Measurements from ENCODE around the gene ATL3.
"Not testable (repeated sequence)": the region's sequence is repeated elsewhere in the genome, so short reads cannot be mapped to it uniquely, and the experiment has no call there.

ATL3 gene, protein sequence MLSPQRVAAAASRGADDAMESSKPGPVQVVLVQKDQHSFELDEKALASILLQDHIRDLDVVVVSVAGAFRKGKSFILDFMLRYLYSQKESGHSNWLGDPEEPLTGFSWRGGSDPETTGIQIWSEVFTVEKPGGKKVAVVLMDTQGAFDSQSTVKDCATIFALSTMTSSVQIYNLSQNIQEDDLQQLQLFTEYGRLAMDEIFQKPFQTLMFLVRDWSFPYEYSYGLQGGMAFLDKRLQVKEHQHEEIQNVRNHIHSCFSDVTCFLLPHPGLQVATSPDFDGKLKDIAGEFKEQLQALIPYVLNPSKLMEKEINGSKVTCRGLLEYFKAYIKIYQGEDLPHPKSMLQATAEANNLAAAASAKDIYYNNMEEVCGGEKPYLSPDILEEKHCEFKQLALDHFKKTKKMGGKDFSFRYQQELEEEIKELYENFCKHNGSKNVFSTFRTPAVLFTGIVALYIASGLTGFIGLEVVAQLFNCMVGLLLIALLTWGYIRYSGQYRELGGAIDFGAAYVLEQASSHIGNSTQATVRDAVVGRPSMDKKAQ

DNA sequence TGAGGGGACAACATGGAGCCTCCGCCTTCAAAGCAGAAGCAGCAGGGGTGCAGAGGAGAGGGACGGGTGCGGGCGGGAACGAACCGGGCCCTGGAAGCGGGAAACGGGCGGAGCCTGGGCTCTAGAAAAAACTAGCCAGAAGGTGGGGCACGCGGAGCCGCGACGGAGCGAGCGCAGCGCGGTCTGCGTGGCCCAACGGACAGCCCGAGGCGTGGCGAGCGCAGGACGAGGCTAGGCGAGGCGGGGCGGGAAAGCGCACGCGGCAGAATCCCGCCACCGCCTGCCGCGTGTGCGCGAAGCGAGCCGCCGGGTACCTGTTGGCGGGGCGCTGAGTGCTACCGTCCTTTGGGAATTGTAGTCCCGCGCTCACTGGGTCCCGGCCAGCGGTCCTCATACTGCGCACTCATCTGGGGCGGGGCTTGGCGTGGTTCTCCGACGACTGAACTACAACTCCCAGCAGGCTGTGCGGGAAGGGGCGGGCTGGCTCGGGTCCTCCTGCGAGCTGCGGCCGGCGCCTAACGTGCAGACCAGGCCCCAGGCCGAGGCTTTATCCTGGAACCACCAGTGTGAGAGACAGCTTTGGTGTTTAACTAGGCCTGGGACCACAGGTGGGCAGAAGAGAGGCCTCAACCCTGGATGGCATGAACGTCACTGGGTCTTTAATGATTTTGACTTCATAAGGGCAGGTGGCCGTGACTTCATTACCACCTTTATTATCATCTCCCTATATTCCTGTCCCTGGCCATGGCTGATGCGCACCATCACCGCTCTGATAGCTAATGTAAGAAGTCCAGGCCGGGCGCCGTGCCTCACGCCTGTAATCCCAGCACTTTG lies at the start of gene ATL3:
Gene ATL3, minus strand, starts transcription at position 55 of the 834 bp plus-strand sequence. Its CDS starts 41 bp downstream, at position 14.
- peak; percentile 96 for DNase-seq

DNA sequence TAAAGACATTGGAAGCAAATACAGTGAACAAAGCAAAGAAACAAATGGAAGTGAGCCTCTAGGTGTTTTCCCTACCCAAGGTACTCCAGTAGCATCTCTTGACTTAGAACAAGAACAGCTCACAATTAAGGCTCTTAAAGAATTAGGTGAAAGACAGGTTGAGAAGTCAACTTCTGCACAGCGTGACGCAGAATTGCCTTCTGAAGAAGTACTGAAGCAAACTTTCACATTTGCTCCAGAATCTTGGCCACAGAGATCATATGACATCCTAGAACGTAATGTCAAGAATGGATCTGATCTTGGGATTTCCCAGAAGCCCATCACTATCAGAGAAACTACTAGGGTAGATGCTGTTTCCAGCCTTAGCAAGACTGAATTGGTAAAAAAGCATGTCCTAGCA lies 49.4 kb upstream of the ATL3 start:
- no peak for DNase-seq

DNA sequence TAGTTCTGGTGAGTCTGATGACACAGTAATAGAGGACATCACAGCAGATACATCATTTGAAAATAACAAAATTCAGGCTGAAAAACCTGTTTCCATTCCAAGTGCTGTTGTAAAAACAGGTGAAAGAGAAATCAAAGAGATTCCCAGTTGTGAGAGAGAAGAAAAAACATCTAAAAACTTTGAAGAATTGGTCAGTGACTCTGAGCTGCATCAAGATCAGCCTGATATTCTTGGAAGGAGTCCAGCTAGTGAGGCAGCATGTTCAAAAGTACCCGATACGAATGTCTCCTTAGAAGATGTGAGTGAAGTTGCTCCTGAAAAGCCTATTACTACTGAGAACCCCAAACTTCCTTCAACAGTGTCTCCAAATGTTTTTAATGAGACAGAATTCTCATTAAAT lies 48.8 kb upstream of the ATL3 start:
- DNase-seq, result no peak

DNA sequence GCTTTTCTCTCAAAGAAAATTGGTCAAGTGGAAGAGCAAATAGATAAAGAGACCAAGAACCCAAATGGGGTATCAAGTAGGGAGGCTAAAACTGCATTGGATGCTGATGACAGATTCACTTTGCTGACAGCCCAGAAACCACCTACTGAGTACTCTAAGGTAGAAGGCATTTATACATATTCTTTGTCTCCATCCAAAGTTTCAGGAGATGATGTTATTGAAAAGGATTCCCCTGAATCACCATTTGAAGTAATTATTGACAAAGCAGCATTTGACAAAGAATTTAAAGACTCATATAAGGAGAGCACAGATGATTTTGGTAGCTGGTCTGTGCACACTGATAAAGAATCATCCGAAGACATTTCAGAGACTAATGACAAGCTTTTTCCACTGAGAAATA lies 47.8 kb upstream of the ATL3 start:
- no peak for DNase-seq

DNA sequence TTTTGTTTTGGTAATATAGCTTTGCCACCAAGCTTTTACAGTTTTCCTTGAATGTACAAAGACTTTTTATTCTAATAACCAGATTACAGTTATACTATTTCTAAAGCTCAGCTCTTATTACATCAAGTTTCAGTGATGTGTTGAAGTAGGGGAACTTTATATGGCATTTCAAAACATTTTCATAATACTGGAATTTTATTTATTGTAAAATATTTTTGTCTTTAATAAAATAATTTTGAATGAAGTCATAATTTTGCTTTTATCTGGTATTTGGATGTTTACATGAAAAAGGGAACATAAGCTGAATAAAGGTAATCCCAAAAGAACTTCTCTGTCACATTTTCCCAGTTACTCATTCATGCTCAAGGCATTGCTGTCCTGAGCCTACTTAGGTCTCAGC lies 44.9 kb upstream of the ATL3 start:
- no peak for DNase-seq

DNA sequence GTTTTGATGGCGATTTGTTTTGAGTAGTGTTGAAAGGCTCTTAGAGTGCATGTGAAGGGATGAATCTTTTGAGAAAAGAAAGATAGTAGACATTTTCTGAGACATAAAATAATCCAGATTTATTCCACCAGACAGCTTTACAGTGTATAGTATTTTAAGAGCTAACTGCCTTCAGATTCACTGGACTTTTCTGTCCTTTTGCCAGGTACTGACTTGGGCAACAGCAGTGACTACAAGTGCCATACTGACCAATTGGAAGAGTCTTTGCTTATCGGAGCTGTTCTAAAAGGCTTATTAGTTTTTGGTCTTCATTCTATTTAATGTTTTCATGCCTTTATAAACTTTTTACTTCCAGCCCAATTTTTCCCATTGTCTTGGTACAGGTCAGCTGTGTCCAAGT lies 42.6 kb upstream of the ATL3 start:
- no peak for DNase-seq

DNA sequence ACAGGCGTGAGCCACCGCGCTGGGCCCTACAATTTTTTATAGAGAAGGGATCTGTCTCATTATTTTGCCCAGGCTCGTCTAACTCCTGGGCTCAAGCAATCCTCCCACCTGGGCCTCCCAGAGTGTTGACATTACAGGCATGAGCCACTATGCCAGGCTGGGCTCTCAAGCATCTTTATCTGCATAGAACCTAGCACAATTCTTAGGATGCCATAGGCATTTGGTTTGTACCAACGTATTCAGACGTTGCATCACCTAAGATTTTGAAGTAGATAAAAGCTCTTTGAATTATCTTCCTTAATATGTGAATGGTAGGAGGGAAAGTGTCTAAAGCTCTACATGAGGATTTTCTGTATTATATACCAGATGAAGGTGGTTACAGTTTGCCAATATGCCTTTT lies 40.7 kb upstream of the ATL3 start:
- no peak for DNase-seq

DNA sequence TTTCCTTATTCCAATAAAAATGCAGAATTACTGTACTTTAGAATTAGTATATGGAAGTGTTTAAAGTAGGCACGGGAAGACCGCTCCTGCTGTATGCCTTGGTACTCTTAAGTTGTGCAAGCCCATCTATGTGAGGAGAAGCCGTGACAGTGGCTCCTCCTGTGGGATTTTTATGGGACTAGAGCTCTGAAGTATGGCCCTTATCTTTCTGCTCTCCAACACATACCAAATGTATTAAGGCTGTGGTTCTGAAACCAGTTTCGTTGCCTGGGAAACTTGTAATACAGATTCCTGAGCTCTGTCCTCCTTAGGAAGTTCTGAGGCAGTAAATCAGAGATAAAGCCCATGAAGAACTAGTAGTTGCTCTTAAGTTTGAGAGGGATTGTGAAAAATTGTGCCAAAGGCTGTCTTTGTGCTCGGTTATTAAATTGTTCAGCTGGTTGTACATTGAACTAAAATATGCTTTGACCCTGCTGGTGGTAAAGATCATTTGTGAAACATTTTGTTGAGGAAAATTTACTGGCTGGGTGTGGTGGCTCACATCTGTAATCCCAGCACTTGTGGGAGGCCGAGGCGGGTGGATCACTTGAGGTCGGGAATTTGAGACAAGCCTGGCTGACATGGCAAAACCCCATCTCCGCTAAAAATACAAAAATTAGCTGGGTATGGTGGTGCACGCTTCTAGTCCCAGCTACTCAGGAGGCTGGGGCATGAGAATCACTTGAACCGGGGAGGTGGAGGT lies 39.5 kb upstream of the ATL3 start:
- no peak for DNase-seq

DNA sequence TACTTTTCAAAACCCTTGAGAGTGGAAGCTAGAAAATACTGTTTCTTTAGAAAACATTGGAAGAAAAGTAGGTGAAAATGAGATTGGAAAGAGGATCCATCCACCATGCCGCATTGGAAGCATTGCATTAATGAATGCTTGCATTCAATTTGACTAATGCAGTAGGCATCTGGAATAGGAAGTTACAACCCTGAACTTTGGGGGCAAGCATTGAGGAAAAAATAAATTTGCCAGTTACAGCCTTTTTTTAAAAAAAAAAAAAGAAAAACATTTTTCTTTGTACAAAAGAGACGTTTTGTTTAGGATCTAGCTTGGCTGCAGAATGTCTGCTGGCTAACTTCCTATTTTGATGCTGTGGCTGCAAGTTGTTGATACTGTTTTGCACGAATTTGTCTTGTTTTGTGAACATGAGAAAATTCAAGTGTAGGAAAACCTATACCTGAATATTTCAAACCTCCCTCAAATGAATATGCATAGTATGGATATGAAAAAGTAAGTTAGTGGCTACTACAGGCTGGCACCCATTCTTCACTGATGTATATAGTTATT lies 38.2 kb upstream of the ATL3 start:
- no peak for DNase-seq

DNA sequence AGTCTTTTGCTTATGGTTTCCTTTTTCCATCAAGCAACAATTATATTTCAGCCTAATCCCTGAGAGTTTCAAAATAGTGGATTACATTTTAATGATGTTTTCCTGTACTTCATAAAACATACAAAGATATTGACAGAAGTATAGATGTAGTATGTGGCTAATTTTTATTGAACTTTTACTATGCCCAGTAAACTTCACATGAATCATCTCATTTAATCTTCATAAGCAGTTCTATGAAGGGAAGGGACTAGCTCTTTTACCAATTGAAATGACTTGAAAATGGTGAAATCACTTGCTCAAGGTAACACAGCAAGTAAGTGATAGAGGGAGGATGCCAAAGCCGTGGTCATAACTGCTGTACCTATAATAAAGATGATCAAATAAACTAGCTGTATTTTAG lies 37.6 kb upstream of the ATL3 start:
- no peak for DNase-seq

DNA sequence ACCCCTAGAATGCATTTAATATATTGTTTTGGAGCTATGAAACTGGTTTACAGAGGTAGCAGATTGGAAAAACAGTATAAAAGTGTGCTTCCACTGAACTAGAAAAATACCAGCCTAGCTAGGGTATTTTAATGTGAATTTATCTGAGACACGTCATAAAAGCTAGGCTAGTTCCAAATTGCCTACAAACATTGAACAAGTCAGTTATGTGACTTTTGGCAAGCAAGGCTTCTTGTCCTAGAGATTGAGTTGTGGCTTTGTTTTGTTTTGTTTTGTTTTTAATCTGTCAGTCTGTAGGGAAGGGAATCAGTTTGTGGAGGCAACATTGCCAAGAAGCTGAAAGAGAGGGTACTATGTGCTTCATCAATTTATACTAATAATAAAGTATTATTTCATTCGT lies 34.4 kb upstream of the ATL3 start:
- DNase-seq, result no peak

DNA sequence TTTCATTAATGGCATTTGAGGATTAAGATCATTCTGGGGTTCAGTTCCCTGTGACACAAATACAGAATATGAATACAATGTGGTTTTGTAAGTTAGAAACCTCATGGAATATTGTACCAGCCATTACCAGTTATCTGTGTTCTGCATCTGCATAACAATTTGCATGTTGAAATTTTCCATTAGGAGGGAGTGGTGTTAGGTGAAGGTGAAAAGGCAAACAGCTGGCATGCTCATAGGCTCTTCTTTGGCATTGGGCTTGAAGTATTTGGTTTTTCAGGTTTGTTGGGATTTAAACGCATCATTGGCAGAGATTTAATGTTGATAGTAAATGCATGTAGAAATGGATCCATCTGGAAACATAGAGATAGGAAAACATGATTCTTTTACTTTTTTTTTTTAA lies 28.7 kb upstream of the ATL3 start:
- no peak for DNase-seq

DNA sequence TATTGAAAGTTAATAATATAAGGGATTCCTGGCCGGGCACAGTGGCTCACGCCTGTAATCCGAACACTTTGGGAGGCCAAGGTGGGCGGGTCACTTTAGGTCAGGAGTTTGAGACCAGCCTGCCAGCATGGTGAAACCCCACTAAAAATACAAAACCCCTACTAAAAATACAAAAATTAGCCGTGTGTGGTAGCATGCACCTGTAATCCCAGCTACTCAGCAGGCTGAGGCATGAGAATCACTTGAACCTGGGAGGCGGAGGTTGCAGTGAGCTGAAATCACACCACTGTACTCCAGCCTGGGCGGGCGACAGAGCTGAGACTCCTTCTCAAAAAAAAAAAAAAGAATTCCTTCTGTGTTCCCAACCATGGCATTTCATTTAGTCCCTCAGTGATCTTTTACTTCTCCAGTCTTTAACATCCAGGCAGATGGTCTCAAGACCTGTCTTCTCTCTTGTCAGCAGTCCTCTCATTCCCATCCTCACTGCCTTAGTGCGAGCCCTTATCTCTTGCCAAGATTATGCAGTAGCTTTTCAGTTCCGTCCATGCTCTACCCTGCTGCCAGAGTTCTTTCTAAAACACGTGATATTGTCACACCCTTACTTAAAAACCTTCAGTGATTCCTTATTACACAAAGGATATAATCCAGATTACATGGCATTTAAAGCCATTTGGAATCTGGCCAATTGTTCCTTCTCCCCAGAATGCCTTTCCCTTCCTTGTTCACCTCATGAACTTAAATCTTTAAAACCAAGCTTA lies 28.0 kb upstream of the ATL3 start:
- no peak for DNase-seq

DNA sequence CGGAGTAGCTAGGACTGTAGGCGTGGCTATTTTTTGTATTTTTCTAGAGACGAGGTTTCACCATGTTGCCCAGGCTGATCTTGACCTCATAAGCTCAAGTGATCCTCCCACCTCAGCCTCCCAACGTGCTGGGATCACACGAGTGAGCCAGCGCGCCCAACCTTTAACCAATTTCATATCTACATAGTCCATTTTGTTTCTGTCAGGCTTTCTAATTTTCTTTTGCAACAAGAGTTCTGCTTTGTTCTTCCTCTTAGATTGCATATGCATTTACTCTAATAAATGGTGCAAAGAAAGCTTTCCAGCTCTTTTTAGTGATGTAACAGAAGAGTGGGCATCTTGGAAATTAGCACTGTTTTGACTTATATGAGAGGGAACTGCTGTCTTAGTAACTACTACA lies 23.4 kb upstream of the ATL3 start:
- DNase-seq, result no peak

DNA sequence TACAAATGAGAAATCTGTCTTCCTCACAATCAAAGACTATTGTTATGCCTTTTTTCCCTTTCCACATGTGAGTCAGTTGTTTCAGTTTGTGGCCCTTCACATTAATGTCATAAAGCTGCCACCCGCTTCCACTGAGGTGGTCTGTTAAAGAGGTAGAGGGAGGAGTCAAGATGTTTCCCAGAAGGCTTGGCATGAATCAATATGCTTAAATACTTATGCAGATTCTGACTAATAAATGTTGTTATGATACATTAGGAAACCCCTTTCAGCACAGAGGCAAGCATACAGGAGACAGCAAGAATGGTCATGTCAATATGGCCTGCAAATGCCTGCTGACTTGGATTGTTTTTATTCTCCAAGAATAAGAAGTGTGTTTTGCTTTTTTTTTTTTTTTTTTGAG lies 16.7 kb upstream of the ATL3 start:
- no peak for DNase-seq

DNA sequence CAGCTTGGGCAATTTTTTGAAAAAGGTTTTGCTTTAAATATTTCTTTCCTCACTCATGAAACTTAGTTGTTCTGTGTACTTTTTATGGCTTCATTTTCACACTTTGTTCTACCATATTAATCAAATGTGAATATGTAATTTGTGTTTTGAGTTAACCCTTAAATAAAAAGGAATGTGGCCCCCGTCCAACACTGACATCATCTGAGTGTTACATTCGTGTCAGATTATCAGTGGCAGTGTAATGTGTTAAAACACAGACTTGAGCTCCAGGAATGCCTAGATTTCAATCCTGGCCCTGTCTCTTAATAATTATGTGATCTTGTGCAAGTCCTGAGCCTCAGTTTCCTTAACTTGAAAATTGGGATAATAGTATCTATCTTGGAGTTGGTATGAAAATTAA lies 15.8 kb upstream of the ATL3 start:
- no peak for DNase-seq

DNA sequence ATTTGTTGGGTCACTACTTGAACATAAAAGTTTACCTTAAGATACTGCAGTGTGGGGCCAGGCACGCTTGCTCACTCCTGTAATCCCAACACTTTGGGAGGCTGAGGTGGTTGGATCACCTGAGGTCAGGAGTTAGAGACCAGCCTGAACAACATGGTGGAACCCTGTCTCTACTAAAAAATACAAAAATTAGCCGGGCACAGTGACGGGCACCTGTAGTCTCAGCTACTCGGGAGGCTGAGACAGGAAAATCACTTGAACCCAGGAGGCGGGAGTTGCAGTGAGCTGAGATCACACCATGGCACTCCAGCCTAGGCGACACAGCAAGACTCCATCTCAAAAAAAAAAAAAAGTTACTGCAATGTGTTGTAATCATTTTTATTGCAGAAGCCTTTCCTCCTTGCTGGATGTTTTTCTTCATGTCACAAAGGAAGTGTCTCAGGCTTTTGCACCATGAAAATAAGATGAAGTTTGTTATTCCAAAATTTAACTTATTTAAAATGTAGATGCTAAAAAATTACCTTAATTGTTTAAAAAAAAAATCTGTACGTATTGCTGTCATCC lies 14.1 kb upstream of the ATL3 start:
- DNase-seq, result not testable (repeated sequence)

DNA sequence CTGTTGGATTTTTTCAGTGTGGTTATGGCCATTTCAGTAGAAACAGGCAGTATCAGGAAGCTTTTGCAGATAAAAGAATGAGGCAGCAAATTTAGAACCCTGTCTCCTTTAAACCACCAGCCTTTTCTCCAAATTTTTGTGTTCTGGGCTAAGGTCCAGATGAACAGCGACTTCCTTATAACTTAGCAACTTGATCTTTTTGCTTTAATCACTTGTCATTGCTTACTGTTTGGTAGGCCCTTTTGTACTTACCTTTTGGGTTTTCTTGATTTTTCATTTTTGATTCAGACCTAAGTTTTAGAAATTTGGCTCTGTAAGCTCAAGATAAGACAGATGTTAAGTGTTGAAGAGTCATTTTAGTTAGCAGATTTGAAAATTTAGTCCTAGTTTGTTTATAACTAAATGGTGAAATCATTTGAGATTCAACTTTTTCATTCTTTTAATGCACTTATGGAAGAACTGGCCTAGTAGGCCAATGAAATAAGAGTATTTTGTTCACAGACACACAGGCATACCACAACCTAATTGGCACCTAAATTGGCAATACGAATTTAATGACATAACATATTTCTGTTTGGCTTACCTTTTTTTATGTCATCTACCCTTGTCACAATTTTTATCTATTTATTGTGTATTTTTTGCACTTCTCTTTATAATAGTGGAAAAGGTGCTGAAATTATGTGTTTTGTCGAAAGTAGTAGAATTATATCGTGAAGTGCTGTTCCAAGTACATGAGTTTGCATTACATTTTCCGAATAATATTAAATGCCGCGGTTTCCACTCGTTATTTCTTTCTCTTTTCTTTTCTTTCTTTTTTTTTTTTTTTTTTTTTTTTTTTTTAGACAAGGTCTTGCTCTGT lies 12.2 kb upstream of the ATL3 start:
- DNase-seq, result no peak

DNA sequence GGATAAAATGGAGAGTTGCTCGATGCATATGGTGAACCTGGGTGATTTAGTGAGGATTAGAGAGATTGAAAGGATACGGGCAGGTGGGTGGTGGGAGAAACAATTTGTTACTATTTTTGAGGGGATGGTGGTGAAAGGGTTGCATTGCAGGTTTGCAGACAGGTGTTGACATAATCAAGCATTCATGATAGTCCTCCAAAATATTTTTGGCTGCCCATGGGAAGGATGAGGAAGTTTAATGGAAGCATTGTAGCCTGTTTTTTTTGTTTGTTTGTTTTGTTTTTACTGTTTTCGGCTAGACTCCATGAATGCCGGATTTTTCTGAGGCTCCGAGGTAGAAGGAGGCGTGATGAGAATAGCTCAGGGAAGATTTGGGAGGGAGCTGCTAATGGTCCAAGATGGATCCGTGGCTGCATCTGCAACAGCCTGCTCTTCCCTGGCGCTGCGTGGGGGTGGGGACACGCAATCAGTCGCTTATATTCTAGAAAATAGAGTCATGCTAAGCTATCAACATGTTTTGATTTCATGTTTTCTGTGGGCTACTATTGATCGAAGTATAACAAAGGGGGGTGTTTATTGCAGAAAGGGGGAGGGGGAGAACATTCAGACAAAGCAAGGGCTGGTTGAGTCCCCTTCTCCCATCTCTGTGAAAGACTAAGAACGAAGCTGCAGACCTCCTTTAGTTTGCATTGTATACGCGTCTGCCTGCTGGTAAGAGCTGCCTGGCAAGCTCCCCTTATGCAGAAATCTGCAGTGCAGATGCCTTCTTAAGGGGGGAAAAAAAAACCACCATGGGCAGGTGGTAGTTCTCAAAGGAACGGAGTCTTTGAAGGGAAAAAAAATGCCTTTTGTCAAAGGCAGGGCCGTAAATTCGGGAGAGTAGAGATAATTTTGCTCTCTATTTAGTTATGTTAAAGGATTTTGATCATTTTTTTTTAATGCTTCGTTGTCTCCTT lies 11.2 kb upstream of the ATL3 start:
- DNase-seq, result no peak
